Activated T-cell treated with anti-CD3 and anti-CD28 coated beads for 48 hours (primary cell): ENCODE measurements around the gene PHF1.

ENCODE experiments used
- DNase-seq: peaks from one replicate; pipeline ENCODE4 v3.0.0-alpha.2; 2020; ENCODE audit warnings: low read depth

Gene PHF1

DNA sequence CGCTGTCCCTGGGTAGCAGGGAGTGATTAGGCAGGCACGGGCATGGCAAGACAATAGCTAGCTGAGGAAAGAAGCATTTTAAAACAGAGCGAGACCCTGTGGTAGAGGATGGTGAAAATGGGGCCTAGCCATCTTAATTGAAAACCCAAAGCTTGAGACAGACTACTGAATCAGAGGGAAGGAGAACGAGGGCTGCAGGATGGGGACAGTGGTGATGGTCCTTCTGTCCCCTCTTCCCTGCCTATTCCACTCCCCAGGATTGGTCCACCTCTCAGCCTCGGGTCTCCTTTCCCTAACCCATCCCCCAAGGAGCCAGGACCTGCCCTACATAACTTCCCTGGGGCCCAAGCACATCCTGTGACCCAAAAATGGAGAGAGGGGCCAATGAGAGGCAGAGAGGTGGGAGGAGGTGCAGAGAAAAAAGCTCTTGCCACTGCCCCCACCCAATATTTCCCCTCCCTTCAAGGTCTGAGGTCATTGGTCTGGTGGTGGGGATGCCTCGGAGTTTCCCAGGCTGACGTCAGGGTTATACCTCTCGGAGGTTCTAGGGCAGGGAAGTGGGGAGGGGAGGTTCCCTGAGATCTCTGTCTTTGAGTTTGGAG lies 8.0 kb downstream of the PHF1 start:
- no peak for DNase-seq

GRCh38 chr6:33419580-33420490 lies 9.0 kb downstream of the PHF1 start, which contains the start of gene SYNGAP1:
SYNGAP1 (plus strand) TSS chr6:33420065; CDS start chr6:33420265, 200 bp downstream.
- no peak for DNase-seq

GRCh38 chr6:33420491-33421343 lies 9.9 kb downstream of the PHF1 start:
- no peak for DNase-seq

- no peak for DNase-seq
Observed at GRCh38 chr6:33421344-33421643, 10.5 kb downstream of the PHF1 start.

- no peak for DNase-seq
Observed at GRCh38 chr6:33423777-33424176, 13.0 kb downstream of the PHF1 start.

DNA sequence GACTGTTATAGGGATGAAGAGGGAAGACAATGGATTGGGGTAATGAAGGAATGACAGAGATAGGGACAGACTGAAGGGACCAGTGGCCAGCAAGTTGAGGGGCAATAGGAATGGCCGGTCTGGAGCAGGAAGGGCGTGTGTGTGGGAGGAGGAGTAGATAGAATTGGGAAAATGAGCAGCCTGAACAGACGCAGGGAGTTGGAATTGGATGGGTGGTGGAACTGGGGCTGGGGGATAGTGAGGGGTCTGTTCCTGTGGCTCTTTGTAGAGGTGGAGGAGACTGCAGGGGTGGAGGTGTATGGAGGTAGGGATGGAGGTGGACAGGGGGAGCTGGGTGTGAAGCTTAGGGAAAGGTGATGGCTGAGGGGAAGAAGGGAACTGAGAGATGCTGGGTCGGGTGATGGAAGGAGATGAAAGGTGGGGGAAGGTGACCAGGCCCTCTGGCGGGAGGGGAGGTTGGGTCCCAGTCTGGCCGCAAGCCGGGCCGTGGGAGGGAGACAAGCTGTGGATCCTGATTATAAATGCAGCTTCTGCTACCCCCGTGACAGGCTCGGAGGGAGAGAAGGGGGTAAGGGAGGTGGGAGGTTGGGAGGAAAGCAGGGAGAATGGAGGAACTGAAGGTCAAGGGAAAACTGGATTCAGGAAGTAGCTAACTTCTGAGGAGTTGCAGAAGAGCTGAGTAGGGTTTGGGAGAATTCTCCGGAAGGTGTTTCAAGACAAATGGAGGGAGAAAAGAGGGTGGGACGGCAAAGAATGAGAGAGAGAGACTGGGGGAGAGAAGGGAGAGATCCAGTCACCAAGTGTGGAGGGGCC lies 14.2 kb downstream of the PHF1 start:
- no peak for DNase-seq

DNA sequence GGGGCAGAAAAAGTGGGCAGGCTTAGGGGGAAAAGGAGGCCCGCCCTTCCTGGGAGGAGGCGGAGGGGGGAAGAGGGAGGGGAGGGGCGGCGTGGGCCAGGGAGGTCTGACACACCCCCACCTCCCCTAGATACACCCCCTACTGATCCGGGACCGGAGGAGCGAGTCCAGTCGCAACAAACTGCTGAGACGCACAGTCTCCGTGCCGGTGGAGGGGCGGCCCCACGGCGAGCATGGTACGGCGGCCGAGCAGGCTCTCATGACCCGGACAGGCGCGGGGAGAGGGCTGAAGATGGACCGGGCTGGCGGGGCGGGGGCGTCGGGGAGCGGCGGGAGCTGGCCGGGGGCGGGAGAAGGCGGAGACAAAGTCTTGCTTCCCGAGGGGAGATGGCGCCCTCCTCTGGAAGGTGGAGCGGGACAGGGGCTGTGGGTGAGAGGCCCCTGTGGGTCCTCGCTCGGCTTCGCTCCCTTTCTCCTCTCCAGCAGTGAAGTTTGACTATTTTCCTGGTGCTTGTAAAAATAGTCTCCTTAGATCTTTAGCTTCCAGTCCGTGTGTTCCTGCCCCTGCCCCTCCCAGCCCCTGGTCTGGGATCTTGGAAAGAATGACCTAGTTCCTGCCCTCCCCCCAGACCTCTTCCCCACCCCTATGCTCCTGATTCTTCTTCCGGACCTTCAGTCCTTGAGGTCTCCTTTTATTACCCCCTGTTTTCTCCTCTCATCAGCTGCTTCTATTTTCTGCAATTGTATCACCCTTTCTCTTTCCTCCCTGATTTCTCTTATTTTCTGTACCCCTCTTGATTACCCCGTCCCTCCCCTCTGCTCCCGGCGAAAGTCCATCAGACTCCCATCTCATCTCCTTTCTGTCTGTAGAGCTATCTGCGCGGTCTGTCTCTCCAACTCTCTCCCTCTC lies 15.1 kb downstream of the PHF1 start:
- peak; percentile 80 for DNase-seq

DNA sequence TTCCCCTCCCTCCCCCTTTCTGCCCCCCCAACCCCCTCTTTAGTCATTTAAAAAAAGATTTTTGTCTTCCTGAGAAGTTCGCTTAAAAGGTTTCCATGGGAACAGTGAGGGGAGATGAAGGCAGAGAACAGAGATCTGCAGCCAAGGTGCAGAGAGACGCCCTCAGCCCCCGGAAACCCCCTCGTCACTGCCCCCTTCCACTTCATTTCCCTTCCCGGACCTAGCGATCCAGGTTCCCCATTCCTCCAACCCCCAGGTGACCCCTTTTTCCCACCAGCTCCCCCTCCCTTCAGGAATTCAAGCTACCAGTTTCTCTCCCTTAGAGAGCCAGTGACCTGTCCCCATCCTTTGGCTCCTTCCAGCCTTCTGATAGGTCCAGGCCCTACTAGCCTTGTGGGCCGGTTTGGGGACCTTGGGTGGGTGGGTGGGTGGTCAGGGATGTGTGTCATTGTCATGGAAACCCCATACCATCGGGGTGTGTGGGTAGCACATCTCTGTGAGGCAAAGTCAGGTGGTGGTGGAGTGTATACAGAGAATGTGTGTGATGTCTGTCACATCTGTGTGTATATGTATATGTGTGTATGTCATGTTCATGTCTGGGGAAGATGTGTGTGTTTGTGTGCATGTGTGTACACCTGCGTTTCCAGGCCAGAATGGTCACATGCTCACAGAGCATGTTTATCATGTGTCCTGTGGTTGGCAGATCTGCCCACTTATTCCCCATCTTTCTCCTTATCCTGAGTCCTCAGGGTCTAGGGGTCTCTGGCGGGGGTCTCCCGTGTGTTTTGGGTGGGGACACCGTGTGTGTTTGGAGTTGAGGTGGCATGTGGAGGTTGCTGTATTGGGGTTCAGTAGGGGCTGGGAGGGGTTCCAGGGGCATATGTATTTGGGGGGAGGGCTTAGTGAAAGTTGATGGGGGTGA lies 16.0 kb downstream of the PHF1 start:
- no peak for DNase-seq

- peak; percentile 51 for DNase-seq
Observed at GRCh38 chr6:33427585-33428223, 16.9 kb downstream of the PHF1 start.

DNA sequence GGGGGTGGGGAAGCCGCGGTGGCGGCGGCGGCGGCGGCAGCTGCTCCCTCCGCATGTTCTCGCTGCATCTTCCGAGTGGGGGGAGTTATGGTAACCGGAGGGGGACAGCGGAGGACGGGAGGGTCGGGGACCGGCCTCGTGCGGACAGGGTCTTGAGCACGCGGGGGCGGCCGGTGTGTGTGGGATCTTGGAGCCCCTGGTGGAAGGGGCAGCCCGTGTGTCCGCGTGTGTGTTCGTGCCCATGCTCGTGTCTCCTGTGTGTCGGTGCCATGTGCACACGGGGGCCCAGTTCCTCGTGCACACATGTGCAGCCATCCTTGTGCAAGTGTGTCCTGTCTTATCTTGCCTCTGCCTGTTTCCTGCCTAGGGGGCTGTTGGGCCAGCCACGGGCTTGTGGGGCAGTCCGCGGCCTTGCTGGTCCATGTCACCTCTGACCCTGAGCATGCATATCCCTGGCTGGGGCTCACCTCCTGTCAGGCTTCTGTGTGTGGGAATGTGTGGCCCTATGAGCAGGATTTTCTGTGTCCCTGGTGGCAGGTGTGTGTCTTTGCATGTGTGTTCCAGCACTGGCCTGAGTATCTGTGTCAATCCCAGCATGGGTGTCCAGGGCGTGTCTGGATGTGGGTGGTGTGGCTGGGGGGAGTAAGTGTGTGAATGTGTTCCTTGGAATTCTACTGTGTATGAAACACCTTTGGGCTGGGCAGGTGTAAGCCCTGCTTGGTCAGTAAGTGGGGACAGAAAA lies 17.6 kb downstream of the PHF1 start:
- DNase-seq, result no peak

DNA sequence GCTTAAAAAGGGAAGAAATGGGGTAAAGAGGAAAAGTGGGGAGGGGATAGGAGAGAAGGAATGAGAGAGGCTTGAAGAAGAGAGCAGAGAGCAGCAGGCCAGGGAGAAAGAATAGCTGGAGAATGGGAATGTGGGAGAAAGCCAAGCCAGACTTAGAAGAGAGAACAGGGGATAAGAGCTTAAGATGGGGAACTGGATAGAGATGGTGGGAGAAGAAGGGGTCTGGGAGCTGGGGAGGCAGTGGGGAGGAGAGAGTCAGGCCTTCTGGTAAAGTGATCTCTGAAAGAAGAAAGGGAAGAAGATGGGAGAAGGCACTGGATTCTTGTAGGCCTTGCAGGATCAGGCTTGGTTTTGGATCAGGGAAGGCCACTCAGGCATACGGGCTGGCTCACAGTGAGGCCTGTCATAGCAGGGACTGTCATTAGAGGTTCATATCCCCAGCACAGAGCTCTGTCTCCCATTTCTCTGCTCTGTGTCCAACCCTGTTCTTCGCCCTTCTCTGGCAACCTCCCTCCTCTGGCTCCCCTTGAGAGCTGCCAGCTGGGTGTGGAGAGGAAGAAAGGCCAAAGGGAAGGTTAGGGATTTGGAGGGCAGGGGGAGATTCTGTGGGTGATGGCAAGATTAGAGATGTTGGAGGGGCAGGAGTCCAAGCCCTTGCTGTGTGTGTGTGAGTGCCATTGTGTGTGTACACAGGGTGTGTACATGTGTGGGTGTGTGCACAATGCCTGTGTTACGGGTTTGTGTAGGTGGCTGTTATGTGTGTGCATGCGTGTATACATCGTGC lies 18.3 kb downstream of the PHF1 start:
- DNase-seq, result no peak

- no peak for DNase-seq
Observed at GRCh38 chr6:33429750-33430052, 18.9 kb downstream of the PHF1 start.

DNA sequence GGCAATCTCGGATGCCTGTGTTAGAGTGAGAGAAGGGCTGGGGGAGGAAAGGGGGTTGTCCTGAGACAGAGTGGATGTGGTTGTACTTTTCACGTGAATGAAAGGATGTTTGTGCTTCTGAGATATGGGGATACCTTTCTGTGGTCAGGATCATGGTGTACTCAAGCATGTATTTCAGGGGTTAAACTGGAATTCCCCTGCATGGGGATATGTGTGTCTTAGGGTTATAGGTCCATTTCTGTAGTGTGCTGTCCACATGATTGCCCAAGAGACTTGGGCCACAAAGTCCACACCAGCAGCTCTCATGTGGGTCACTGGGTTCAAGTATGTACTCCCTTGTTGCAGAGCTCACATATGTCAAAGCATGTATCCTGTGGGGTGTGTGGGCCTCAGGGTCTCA lies 19.5 kb downstream of the PHF1 start:
- no peak for DNase-seq

GRCh38 chr6:33430991-33431879 lies 20.4 kb downstream of the PHF1 start:
- peak; percentile 73 for DNase-seq

GRCh38 chr6:33431880-33432541 lies 21.2 kb downstream of the PHF1 start:
- no peak for DNase-seq

GRCh38 chr6:33432546-33432945 lies 21.7 kb downstream of the PHF1 start:
- DNase-seq, result no peak
